ENCODE results near the gene DDN. TPM values are rescaled to one million over a fixed set of nuclear protein-coding genes. Genes with fewer than 3 reads are reported as not detected.

Gene DDN
- total and polyA plus RNA-seq, 8 donors: 0.03 to 0.12 (median 0.06) TPM; not detected in 3

GRCh38 chr12:49013428-49013827, 14.3 kb upstream of the DDN start:
- ATAC-seq (no peak), DNase-seq (no peak), FAIRE-seq (no peak)
- Histone ChIP-seq H3K4me1 (peaks cover 0 to 13% (median 0%) of the 10 kb centered on the region in 3 donors), H3K27me3 (no peaks in the 10 kb centered on the region), H3K9me3 (no peaks in the 10 kb centered on the region), H3K36me3 (peaks cover 0 to 20% (median 0%) of the 10 kb centered on the region in 3 donors), H3K27ac (no peak overlapping the region), H3K4me3 (no peak overlapping the region)
- no peak for TF ChIP-seq CTCF (IDR thresholded peaks at IDR 0.05)
- intact Hi-C loops (cut with DNase I): no loop called here
- WGBS, 2 donors: 70 to 89% methylated on average over 3 of the region's 3 CpGs

- Histone ChIP-seq H3K4me1 (peaks cover 0 to 10% (median 0%) of the 10 kb centered on the region in 3 donors), H3K4me3 (no peak overlapping the region), H3K36me3 (peaks cover 0 to 20% (median 0%) of the 10 kb centered on the region in 3 donors), H3K9me3 (no peaks in the 10 kb centered on the region), H3K27me3 (no peaks in the 10 kb centered on the region), H3K27ac (no peak overlapping the region)
- intact Hi-C loops (cut with DNase I): no loop called here
- FAIRE-seq: no peak
- no peak for ATAC-seq
- no peak for TF ChIP-seq CTCF (IDR thresholded peaks at IDR 0.05)
- DNase-seq: no peak
Measured at GRCh38 chr12:49012739-49013138, 13.6 kb upstream of the DDN start.

GRCh38 chr12:49010092-49010668, 11.0 kb upstream of the DDN start:
- no peak overlapping the region for H3K4me3 ChIP-seq
- peaks cover 0 to 24% (median 3%) of the 10 kb centered on the region in 3 donors for H3K36me3 ChIP-seq
- no peaks in the 10 kb centered on the region for H3K4me1 ChIP-seq
- FAIRE-seq (no peak), ATAC-seq (no peak), DNase-seq (no peak)
- TF ChIP-seq CTCF (IDR thresholded peaks at IDR 0.05): no peak
- H3K27me3 ChIP-seq: no peaks in the 10 kb centered on the region
- no peak overlapping the region for H3K27ac ChIP-seq
- H3K9me3 ChIP-seq: no peaks in the 10 kb centered on the region
- intact Hi-C loops (cut with DNase I): no loop called here
- 84 to 91% methylated on average over 3 of the region's 3 CpGs for WGBS, 2 donors

GRCh38 chr12:49008943-49009342, 9.8 kb upstream of the DDN start:
- H3K27ac ChIP-seq: no peak overlapping the region
- peak in 1 of 4 donors; percentile 43 for ATAC-seq
- no peaks in the 10 kb centered on the region for H3K27me3 ChIP-seq
- intact Hi-C loops (cut with DNase I): no loop called here
- TF ChIP-seq CTCF (IDR thresholded peaks at IDR 0.05): no peak
- no peaks in the 10 kb centered on the region for H3K4me1 ChIP-seq
- no peak for FAIRE-seq
- H3K4me3 ChIP-seq: no peak overlapping the region
- DNase-seq: no peak
- peaks cover 0 to 33% (median 7%) of the 10 kb centered on the region in 3 donors for H3K36me3 ChIP-seq
- 64 to 65% methylated on average over 1 of the region's 1 CpG for WGBS, 2 donors
- no peaks in the 10 kb centered on the region for H3K9me3 ChIP-seq

GRCh38 chr12:49000346-49000745, 1.2 kb upstream of the DDN start:
- H3K4me1 ChIP-seq: peaks cover 8 to 12% (median 9%) of the 10 kb centered on the region in 3 donors
- no peak for TF ChIP-seq CTCF (IDR thresholded peaks at IDR 0.05)
- DNase-seq (no peak), ATAC-seq (no peak), FAIRE-seq (no peak)
- no peak overlapping the region for H3K27ac ChIP-seq
- H3K4me3 ChIP-seq: no peak overlapping the region
- H3K36me3 ChIP-seq: peaks cover 4 to 27% (median 6%) of the 10 kb centered on the region in 3 donors
- H3K9me3 ChIP-seq: no peaks in the 10 kb centered on the region
- WGBS, 2 donors: 89 to 97% methylated on average over 2 of the region's 2 CpGs
- H3K27me3 ChIP-seq: no peaks in the 10 kb centered on the region
- intact Hi-C loops (cut with DNase I): no loop called here

Data from pancreas (tissue), 10 donors.